GM19468 (cell line): Measurements from ENCODE around the gene CSH1.
A peak's percentile ranks its signal among the peaks of the same experiment; 100 is the strongest.
"Not testable (repeated sequence)": the region's sequence is repeated elsewhere in the genome, so short reads cannot be mapped to it uniquely, and the experiment has no call there.

Experiments
- ATAC-seq: cut with Tn5 transposase; IDR thresholded peaks from one replicate; pipeline ENCODE4 v1.9.1; 2021; ENCODE audit warnings: mild to moderate bottlenecking, moderate library complexity, moderate number of reproducible peaks; ENCODE audit not compliant: unreplicated experiment; ENCODE audit errors: extremely low read depth

CSH1 gene

DNA sequence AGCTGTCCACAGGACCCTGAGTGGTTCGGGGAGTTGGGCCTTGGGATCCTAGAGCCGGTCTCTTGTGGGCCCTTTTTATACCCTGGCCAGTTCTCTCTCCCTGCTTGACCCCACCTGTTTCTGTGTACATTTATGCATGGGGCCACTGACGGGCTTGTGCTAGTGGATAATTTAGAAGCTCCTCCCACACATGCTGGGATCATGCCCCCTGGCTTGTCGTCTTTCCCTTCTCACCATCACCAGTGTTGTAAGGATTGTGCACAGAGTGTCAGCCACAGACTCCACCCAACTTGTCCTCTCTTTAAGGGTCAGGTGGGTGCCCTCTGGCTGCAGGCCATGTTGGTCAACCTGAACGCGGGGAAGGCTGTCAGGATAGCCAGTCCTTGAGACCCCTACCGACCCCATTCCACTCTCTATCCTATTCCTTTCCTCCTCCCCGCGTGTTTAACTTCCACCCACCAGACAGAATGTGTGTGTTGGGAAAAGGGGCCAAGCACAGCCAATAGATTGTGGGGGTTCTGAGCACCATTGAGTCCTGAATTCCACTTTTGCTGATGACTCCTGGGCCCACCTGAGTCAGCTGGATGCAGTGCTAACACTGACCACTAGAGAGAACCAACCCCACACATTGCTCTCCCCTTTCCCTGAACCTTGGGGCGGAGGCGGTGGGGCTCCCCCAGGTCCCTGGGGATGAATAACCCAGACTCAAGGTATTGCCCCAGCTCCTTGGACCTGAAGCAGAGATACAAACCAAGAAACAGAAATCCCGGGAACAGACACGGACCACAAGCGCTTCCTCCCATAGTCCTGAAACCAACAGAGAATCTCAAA is at the start of gene CSH1:
CSH1 (minus strand) TSS at position 51 of the 831 bp plus-strand sequence. CDS start 63 bp downstream, outside the sequence.
- not testable (repeated sequence) for ATAC-seq

DNA sequence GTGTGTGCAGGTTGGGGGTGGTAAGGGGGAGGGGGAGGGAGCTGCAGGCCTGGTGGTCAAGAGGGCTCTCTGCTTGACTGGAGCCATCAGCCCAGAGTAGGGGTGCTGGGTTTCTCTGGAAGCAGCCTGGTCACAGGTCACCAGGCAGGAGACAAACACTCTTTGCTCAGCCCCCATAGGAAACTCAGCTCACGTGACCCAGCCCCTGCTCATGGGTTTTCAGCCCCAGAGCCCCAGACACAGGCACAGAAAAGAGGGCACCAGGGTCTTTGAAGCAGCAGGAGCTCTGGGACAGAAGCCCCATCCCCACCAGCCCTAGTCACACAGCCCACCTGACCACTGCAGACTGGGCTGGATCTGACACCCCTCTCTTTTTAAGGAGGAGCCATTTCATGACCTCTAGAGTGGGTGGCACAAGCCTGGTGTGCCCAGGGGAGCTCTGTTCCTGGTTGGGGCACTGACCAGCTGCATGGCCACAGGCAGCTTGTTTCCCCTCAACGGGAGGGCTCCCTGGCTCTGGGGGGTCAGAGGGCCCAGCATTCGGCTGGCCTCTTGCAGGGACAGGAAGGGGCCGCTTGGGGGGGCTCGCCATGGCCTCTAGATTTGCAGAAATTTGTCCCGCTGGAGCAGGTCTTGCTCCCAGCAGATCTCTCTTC is 49.5 kb upstream of the CSH1 start:
- ATAC-seq: no peak

DNA sequence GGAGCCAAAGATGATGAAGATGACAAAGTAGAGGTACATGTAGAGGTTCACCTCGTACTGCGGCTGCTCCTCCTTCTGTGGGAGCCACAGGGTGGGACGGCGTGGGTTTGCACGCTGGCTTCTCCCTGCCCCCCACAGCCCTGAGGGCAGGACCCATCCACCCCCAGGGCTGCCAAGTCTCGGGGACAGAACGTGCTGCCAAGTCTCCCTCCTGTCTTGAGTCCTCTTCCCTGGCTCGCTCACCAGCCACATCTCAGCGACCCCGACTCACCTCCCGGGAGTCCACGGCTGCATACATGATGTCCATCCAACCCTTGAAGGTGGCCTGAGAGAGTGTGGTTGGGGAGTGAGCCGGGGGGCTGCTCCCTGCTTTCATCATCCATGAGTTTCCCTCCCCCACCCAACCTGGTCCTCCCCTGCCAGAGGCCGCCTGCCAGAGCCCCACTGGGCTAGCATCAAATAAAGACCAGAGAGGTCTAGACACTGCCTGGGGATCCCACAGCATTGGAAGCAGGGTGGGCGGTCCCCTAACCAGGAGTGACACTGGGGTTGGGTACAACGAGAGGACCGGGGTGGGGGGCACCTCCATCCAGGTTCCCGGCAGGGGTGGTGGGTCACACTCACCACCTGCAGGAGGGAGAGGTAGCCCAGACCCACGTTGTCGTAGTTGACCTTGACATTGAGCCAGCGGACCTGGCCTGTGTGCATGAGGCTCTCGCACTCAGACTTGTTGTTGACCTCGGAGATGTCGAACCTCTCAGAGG is 48.5 kb upstream of the CSH1 start:
- ATAC-seq: no peak

DNA sequence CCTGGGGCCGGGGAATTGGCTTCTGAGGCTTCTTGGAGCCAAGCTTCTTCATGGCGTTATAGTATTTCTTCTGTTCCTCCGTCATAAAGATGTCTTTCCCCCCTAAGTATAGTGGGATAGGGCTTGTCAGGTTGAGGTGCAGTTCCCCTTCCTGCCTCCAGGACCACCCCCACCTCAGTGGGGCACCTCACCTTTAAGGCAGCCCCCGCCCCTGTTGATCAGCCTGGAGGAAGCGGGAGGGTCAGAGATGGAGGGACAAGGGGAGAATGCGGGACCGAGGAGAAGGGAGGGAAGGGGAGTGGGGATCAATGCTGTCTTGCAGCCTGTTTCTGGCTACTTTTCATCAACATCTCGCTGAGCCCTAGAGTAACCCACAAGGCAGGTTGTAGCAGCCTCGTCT is 47.4 kb upstream of the CSH1 start:
- no peak for ATAC-seq

DNA sequence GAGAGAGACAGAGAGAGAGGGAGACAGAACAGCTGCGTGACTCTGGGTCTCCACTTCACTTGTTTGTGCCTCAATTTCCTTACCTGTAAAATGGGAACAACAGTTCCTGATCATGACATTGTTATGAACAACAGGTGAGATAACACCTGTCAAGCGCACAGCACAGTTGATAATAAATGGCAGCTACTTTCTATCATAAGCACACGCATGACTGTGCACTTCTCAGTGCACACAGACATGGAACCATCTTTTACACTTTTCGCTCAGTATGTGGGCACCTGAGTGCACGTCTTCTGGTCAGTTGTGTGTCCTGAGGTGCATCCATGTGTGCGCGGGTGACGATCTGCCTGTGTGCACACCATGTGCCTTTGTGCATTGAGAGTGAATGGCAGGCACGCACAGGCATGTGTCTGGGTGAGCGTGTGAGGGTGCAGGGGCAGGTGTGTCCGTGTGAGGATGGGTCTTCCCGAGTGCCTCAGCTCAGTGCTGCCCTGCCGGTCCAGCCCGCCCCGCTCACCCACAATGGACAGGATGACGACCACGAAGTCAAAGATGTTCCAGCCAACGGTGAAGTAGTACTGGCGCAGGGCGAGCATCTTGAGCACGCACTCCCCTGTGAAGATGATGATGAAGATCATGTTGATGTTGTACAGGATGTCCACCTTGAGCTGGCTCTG is 46.1 kb upstream of the CSH1 start:
- no peak for ATAC-seq

DNA sequence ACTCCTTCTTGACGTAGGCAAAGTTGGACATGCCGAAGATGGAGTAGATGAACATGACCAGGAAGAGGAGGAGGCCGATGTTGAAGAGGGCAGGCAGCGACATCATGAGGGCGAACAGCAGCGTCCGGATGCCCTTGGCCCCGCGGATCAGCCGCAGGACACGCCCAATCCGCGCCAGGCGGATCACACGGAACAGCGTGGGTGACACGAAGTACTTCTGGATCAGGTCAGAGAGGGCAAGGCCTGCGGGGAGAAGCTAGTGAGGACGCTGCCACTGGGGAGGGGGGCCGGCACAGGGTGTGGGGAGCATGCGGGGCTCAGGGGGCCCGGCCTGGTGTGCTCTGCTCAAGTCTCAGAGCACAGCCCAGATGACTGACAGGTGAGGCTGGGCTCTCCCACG is 45.4 kb upstream of the CSH1 start:
- no peak for ATAC-seq

DNA sequence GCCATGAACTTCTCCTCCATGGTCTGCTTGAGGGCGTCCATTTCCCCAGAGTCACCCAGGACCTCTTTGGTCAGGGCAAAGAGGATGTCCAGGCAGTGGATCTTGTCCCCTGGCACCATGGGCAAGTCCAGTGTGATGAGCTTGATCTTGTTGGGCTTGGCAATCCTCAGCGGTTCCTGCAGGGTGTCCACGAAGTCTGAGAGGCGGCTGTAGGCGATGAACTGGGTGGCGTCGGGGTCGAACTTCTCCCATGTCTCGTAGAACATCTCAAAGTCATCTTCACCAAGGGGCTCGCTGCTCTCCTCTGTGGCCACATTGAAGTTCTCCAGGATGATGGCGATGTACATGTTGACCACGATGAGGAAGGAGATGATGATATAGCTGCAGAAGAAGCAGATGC is 44.8 kb upstream of the CSH1 start:
- no peak for ATAC-seq

DNA sequence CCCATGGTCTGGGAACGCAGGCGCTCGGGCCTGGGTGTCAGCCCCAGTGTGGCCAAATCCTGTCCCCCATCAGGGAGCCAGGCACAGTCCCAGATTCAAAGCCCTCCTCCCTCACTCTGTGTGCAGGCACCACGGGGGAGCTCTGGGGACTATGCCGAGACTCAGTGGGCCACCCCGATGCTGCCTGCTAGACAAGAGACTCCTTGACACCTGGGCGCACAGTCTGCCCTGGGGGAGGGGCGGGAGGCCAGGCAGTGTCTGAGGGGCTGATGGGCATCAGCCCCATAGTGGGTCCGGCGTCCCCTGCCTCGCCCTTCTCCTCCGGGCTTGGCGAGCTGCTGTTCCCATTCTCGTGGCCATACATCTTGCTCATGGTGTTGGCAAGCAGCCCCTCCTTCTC is 44.2 kb upstream of the CSH1 start:
- no peak for ATAC-seq

DNA sequence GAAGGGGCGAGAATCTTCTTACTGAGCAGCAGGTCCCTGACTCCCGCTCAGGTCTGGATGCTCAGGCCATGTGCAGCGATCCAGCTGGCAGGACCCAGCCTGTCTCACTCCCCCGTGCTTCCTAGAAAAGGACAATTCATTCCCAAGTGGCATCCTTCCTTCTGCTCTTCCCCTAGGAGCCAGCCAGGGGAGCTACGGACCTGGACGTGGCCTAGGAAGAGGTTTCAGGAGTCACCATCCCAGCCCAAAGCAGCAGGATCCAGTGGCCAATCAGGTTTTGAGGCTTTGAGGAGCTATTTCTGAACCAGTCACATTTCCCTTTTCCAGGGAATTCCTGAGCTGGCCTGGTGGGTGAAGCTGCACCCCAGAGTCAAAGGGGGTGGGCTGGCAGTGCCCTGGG is 43.5 kb upstream of the CSH1 start:
- ATAC-seq: no peak

DNA sequence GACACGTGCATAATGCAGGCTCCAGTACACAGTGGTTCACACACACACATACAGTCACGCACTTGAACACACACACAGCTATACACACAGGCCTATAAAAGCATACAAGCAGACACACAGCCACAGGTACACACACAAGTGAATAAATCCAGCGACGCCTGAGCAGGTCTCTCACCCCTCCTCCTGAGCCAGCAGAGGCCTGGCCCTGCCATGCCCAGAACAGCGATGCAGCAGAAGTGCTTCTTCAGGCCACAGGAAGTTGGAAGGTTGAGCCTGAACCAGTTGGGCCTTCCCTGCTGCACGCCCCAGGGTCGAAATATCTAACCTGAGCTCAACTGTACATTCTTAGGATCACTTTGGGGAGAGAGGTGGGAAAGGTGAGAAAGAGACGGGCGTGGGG is 43.0 kb upstream of the CSH1 start:
- ATAC-seq: no peak

DNA sequence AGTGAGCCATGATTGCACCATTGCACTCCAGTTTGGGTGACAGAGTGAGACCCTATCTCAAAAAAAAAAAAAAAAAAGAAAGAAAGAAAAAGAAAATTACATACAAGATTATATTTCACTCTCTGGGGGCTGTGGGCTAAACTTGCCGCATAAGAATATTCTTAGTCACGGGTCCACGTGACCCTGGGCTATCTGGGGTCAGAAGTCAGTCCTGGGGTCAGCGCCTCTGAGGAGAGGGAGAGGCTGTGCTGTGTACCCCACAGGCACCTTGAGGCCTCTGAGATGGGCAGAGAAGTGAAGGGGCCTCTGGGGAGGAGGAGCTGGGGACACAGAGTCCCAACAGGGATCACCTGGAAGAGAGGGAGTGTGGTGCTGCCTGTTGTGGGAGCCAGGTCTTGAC is 41.5 kb upstream of the CSH1 start:
- no peak for ATAC-seq

DNA sequence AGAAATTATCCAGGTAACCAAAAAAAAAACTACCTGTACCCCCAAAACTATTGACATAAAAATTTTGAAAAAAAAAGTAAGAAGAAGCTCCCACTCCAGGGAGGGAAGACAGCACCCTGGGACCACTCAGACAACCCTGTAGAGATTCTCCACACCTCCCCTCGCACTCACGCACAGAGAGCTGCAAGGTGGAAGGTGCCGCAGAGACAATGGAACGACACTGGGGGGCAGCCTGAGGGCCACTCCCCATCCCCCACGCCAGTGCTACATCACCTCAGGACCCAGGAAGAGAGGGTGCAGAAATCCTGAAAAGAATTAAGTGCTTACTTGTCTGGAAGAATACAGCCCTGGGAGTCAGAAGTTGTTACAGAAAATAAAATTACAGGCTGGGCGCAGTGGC is 40.9 kb upstream of the CSH1 start:
- ATAC-seq: no peak

DNA sequence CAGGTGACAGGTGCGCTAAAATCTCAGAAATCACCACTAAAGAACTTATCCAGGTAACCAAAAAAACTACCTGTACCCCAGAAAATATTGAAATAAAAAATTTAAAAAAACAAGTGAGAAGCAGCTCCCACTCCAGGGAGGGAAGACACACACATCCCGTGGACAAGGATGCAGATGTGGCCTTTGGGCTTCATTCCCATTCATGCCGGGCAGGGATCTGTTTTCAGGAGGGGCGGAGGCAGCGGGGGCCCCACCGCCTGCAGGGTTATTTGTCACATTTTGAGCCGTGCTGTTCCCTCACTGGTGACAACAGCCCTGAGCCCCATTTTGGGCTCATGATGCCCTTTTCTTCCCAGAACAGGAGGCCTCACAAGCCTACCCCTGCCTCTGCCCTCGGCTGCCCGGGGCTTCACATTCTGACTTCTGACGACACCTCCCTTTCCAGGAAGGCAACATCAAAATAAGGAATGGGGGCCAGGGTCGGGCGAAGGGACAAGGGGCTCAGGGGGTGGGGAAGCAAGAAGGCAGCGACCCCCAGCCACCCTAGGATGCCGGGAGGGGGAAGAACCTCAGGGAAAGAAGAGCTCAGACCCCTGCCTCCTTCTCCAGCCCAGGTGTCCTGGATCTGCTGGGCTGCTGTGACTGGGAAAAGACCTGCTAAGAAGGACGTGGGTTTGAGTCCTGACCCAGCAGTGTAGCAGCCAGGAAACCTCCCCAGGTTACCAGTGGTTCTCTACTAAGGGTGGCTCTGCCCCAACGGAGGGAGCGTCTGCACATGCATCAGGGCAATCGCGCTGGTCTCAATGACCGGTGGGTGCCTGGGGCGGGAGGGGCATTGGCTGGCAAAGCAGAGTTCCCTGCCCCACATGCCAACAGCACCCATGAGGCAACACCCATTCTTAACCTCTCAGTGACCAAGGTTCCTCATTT is 38.1 kb upstream of the CSH1 start:
- ATAC-seq: no peak

DNA sequence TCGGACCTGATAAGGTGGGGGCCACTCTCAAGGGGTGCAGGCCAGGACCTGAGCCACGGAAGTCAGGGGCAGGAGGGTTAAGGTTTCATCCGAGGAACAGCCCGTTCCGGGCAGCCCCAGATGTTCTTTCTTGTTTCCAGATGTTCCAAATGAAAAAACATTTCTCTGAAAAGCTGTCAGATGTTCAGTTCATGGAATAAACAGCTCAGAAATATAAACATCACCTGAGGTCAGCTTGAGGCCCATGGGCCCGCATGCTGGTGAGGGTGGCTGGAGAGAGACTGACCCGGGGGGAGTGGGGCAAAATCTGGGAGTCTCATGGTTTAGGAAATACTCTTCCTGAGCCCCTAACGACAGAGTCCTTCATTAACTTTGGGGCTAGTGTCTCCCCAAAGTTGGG is 37.2 kb upstream of the CSH1 start:
- ATAC-seq: no peak

DNA sequence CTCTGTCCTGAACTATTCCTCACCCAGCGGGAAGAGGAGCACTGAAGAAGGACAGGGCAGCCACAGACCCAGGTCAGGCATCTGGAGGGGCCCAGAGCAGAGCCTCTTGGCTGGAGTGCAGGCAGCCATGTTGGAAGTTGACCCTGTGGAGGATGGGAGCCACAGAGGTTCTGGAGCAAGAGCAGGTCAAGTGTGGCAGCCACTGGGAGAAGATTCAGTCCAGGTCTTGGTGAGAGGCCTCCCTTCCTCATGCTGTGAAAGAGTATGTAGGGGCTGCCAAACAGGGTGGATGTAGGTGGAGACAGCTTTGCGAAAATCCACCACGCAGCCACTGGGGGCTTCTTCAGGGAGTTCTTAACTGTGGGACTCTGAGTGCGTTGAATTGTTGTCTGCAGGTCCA is 36.3 kb upstream of the CSH1 start:
- peak; percentile 1 for ATAC-seq

DNA sequence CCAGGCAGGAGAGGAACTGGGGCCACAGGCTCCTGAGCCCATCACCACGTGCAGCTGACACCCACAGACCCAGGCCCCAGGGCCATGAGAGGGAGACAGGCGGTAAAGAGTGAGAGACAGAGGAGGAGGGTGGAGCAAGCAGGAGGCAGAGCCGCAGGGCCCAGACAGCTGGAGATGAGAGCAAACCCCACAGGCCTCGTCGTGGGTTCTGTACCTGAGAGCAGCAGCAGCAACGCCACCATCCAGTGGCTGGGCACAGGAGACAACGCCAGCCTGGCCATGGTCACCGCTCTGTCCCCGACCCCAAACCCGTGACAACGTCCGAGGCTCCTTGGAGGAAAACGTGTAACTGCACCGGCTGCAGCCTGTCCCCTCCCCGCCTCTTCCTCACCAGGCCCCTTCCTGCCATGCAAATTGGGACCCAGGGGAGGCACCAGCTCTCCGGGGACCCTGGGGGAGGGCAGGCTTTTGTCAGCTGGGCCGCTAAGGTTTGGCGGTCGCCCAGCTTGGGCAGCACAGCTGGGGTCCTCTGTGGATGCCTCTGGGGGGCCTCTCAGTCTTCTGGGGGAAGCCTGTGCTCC is 35.7 kb upstream of the CSH1 start, which contains the start of gene CD79B:
CD79B (minus strand) TSS at position 351 of the 581 bp plus-strand sequence; CDS start at position 281, 70 bp downstream.
- ATAC-seq: peak; percentile 62

DNA sequence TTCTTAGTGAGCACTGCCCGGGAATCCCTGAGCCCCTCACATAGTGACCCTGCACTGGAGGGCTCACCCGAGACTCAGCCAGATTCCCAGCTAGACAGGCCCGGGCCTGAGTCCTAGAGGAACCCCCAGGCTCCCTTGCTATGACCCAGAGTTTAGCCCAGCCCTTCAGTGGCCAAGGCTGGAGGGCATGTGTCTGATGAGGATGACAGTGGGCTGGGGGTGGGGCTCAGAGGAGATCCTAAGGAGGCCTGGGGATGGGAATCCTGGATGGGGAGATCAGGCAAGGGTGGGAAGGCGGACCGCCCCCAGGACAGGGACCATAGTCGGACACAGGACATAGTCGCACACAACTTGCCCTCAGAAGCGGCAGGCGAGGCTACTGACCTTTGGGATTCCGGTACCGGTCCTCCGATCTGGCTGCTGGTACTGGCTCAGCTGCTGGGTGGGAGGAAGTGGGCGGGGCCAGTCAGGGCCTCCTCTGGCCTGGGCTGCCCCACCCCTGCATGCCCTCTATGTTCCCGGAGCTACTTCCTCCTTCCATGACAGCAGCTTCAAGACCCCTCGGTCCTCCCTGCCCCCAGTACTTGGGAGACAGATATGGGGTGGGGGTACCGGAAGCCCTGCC is 34.7 kb upstream of the CSH1 start:
- ATAC-seq: no peak
